IMR-90 (cell line): ENCODE measurements around the gene MICOS13. TPM values are rescaled to one million over a fixed set of nuclear protein-coding genes. Genes with fewer than 3 reads are reported as not detected.

Source experiments
- ATAC-seq: fragments of 200-7000 bp; cut with Tn5 transposase; 2 replicates; pipeline ENCODE4 v1.9.1; 2020; ENCODE audit warnings: low read depth, mild to moderate bottlenecking, moderate library complexity
- BruUV-seq: library from RNA; stranded (reverse); fragments of 400-500 nt; replicated peaks from 2 replicates; lab custom pipeline; 2021; lab: Mats Ljungman, UMichigan
- CTCF ChIA-PET: fragments of 300-600 bp; formaldehyde crosslinking; extraction: SDS; loops from one replicate; lab custom pipeline; 2021; ENCODE audit warnings: antibody characterized with exemption; lab: Yijun Ruan, JAX
- POLR2A ChIA-PET: fragments of 300-600 bp; sonication (Branson Sonifier 250); formaldehyde crosslinking; loops from one replicate; lab custom pipeline; 2022; ENCODE audit warnings: antibody characterized with exemption; ENCODE audit not compliant: unreplicated experiment; lab: Charles Lee
- DNase-seq: peaks from one replicate; pipeline ENCODE4 v3.0.0; 2013
- H2AFZ ChIP-seq: replicated peaks from 2 replicates; pipeline ENCODE3; 2013; ENCODE audit warnings: low read length, mild to moderate bottlenecking; ENCODE audit not compliant: poor library complexity
- H2AK5ac ChIP-seq: 2 replicates; pipeline ENCODE4 v1.6.1; 2013; ENCODE audit warnings: low read depth, low read length, inconsistent platforms
- H2AK9ac ChIP-seq: replicated peaks from 2 replicates; pipeline ENCODE3; 2013; ENCODE audit warnings: mild to moderate bottlenecking, low read depth, low read length, moderate library complexity; ENCODE audit not compliant: poor library complexity
- H2BK120ac ChIP-seq: 2 replicates; pipeline ENCODE4 v1.6.1; 2013; ENCODE audit warnings: low read depth, low read length, inconsistent platforms
- H2BK15ac ChIP-seq: 3 replicates; pipeline ENCODE4 v1.6.1; 2013; ENCODE audit warnings: low read depth, low read length, inconsistent platforms
- H2BK20ac ChIP-seq: 2 replicates; pipeline ENCODE4 v1.6.1; 2013; ENCODE audit warnings: low read depth, mild to moderate bottlenecking, inconsistent platforms, low read length, moderate library complexity
- H2BK5ac ChIP-seq: 2 replicates; pipeline ENCODE4 v1.6.1; 2013; ENCODE audit warnings: mild to moderate bottlenecking, low read depth, low read length, inconsistent platforms; ENCODE audit not compliant: poor library complexity, severe bottlenecking
- H3K14ac ChIP-seq: replicated peaks from 2 replicates; pipeline ENCODE4 v1.6.1; 2013; ENCODE audit warnings: low read depth, low read length, inconsistent platforms
- H3K18ac ChIP-seq: 2 replicates; pipeline ENCODE4 v1.6.1; 2013; ENCODE audit warnings: low read depth, low read length, control low read depth
- H3K23ac ChIP-seq: 2 replicates; pipeline ENCODE4 v1.6.1; 2013; ENCODE audit warnings: low read depth, low read length, inconsistent platforms
- H3K27ac ChIP-seq: 2 replicates; pipeline ENCODE4 v1.5.1; 2013; ENCODE audit warnings: mild to moderate bottlenecking, control low read depth, low read length; ENCODE audit not compliant: insufficient read depth
- H3K27me3 ChIP-seq: 2 replicates; pipeline ENCODE4 v1.6.1; 2013; ENCODE audit warnings: low read length; ENCODE audit not compliant: control insufficient read depth, insufficient read depth
- H3K36me3 ChIP-seq: 2 replicates; pipeline ENCODE4 v1.6.1; 2013; ENCODE audit warnings: low read length, mixed read lengths; ENCODE audit not compliant: control insufficient read depth, insufficient read depth
- H3K4ac ChIP-seq: 2 replicates; pipeline ENCODE4 v1.6.1; 2013; ENCODE audit warnings: low read depth, low read length, inconsistent platforms
- H3K4me1 ChIP-seq: 2 replicates; pipeline ENCODE4 v1.6.1; 2013; ENCODE audit warnings: low read length, mixed read lengths; ENCODE audit not compliant: control insufficient read depth, insufficient read depth
- H3K4me2 ChIP-seq: 2 replicates; pipeline ENCODE4 v1.6.1; 2013; ENCODE audit warnings: low read depth, mild to moderate bottlenecking, control low read depth, low read length, moderate library complexity
- H3K4me3 ChIP-seq: 2 replicates; pipeline ENCODE4 v1.5.1; 2013; ENCODE audit warnings: low read depth, mild to moderate bottlenecking, control low read depth, low read length, moderate library complexity; ENCODE audit not compliant: insufficient read depth
- H3K56ac ChIP-seq: 2 replicates; pipeline ENCODE4 v1.6.1; 2013; ENCODE audit warnings: low read length, inconsistent platforms; ENCODE audit not compliant: insufficient read depth; ENCODE audit errors: extremely low read depth
- H3K79me1 ChIP-seq, 2 experiments: 2 replicates each; pipeline ENCODE4 v1.6.1; 2013; ENCODE audit warnings: low read length in 2 of 2, inconsistent platforms in 1 of 2, low read depth in 1 of 2
- H3K9ac ChIP-seq: 2 replicates; pipeline ENCODE4 v1.6.1; 2013; ENCODE audit warnings: low read depth, low read length, control low read depth
- H3K9me1 ChIP-seq: 2 replicates; pipeline ENCODE4 v1.6.1; 2013; ENCODE audit warnings: low read length, inconsistent platforms; ENCODE audit not compliant: insufficient read depth
- H3K9me3 ChIP-seq: 2 replicates; pipeline ENCODE4 v1.6.1; 2013; ENCODE audit warnings: low read length; ENCODE audit not compliant: control insufficient read depth, insufficient read depth
- H4K20me1 ChIP-seq: 2 replicates; pipeline ENCODE4 v1.6.1; 2013; ENCODE audit warnings: low read length, inconsistent platforms; ENCODE audit not compliant: insufficient read depth
- H4K5ac ChIP-seq: 2 replicates; pipeline ENCODE4 v1.6.1; 2013; ENCODE audit warnings: mild to moderate bottlenecking, low read depth, low read length, control low read depth
- H4K8ac ChIP-seq, 2 experiments: 2 replicates each; pipeline ENCODE4 v1.6.1; 2013; ENCODE audit warnings: low read depth in 2 of 2, low read length in 2 of 2, control low read depth in 1 of 2, inconsistent platforms in 1 of 2
- H4K91ac ChIP-seq: 2 replicates; pipeline ENCODE4 v1.6.1; 2013; ENCODE audit warnings: low read depth, low read length, inconsistent platforms; ENCODE audit not compliant: insufficient read depth
- CEBPB ChIP-seq: IDR thresholded peaks from 2 replicates; pipeline ENCODE4 v1.6.1; 2012; ENCODE audit warnings: low read depth, low read length, improper control_type of control experiment
- CHD1 ChIP-seq: IDR thresholded peaks from 2 replicates; pipeline ENCODE4 v1.6.1; 2012; ENCODE audit warnings: low read depth, low read length, improper control_type of control experiment
- MAFK ChIP-seq: IDR thresholded peaks from 2 replicates; pipeline ENCODE4 v1.6.1; 2012; ENCODE audit warnings: low read depth, low read length, improper control_type of control experiment
- RAD21 ChIP-seq: IDR thresholded peaks from 2 replicates; pipeline ENCODE4 v1.6.1; 2012; ENCODE audit warnings: low read length, improper control_type of control experiment
- RFX5 ChIP-seq: IDR thresholded peaks from 2 replicates; pipeline ENCODE4 v1.8.0; 2012; ENCODE audit warnings: low read depth, mild to moderate bottlenecking, low read length, moderate library complexity
- SMC3 ChIP-seq: fragments of 150-350 bp; IDR thresholded peaks from 2 replicates; pipeline ENCODE4 v1.6.1; 2016; ENCODE audit warnings: low read depth, mild to moderate bottlenecking, antibody characterized with exemption, low read length, moderate library complexity
- WGBS, 2 experiments: methylation state at CpG; one replicate each; pipeline versions ENCODE4 v1.1.5 to v1.1.7; 2013; ENCODE audit warnings: missing lambda C conversion rate in 2 of 2; ENCODE audit not compliant: insufficient read length in 1 of 2; ENCODE audit errors: extremely low coverage in 2 of 2; 5-methylcytosine and 5-hydroxymethylcytosine counted together
- dilution Hi-C: fragments of 300-500 bp; cut with HindIII; formaldehyde crosslinking; loops from one replicate; pipeline ENCODE4 v1.14.3; 2018; ENCODE audit warnings: low sequenced_read_pairs; ENCODE audit not compliant: unreplicated experiment
- in situ Hi-C: fragments of 300-500 bp; cut with MboI; formaldehyde crosslinking; loops from 3 replicates; pipeline ENCODE4 v1.14.3; 2019; ENCODE audit warnings: low sequenced_read_pairs, inconsistent platforms, mixed read lengths
- intact Hi-C: fragments of 100-400 bp; cut with micrococcal nuclease; formaldehyde crosslinking; loops from 2 replicates; pipeline ENCODE4 v1.10.0; 2022
- polyA plus RNA-seq, 3 experiments: library from polyadenylated mRNA; depleted of rRNA; stranded (reverse); fragments of >200 nt; gene quantifications; 2 replicates each; pipeline ENCODE4 v1.2.3, GENCODE V29; 2012; ENCODE audit warnings: low replicate concordance in 1 of 3
- total RNA-seq: library from RNA; depleted of rRNA; stranded (reverse); fragments of >200 nt; gene quantifications from 2 replicates; pipeline ENCODE4 v1.2.3, GENCODE V29; 2012
- TF ChIP-seq, protein P1 (sequence below): fragments of 150-350 bp; IDR thresholded peaks from 2 replicates; pipeline ENCODE4 v1.6.1; 2016; ENCODE audit warnings: low read depth, mild to moderate bottlenecking, low read length, moderate library complexity, borderline replicate concordance
- TF ChIP-seq, protein P2 (sequence below): conservative IDR thresholded peaks from 2 replicates; pipeline ENCODE4 v1.5.1; 2012; ENCODE audit warnings: mild to moderate bottlenecking, low read depth, low read length, improper control_type of control experiment

Gene MICOS13
- total and polyA plus RNA-seq, 2 of the 4 experiments (the other 2 are of a cell fraction): 14.5 to 48.9 TPM

DNA sequence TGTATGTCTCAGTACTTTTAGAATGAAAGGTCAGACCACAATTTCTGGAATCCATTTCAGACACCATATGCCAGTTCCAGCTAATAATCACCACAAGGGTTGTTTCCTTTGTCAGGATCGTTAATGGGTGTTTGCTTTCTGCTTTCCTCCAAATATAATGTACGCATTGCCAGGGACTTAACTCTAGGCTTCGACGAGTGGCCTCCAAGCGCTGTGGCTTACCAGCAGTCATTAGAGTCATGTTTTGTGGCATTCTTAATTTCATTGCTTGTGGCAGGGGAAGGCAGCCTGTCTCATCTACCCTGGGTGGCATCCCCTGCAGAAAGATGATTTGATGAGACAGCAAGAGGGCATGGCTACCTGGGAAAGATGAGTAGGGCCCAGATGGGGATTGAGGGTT, 34.9 kb downstream of the MICOS13 start:
- H3K14ac ChIP-seq: no peak overlapping the region
- peaks cover 51% of the 10 kb centered on the region for H3K36me3 ChIP-seq
- peaks cover 60% of the 10 kb centered on the region for H4K20me1 ChIP-seq
- ChIA-PET POLR2A (interaction anchor here (1.0 kb wide), 1 partner anchor 23 kb away, joined by 5 read pairs; the partner anchor contains the start of genes SAFB and SAFB2), CTCF (no interaction called here)
- no peak overlapping the region for H2AK9ac ChIP-seq
- no peak overlapping the region for H3K4me2 ChIP-seq
- H3K9me3 ChIP-seq: no peaks in the 10 kb centered on the region
- H2BK5ac ChIP-seq: no peak overlapping the region
- in situ Hi-C loops (no loop called here), intact Hi-C loops (no loop called here), dilution Hi-C loops (no loop called here)
- no peak overlapping the region for H3K23ac ChIP-seq
- no peak overlapping the region for H3K18ac ChIP-seq
- H2BK15ac ChIP-seq: no peak overlapping the region
- peaks cover 39 to 78% of the 10 kb centered on the region in 2 experiments for H3K79me1 ChIP-seq
- H3K56ac ChIP-seq: no peak overlapping the region
- H3K4me3 ChIP-seq: no peak overlapping the region
- H4K5ac ChIP-seq: no peak overlapping the region
- H4K91ac ChIP-seq: no peak overlapping the region
- no CpG with 5 or more reads among the region's 5 CpGs for WGBS, 2 experiments
- H3K4me1 ChIP-seq: no peaks in the 10 kb centered on the region
- H3K4ac ChIP-seq: no peak overlapping the region
- H2AFZ ChIP-seq: no peak overlapping the region
- BruUV-seq: no TSS peak
- no peak for ATAC-seq
- TF ChIP-seq CEBPB (no peak), RFX5 (no peak), MAFK (no peak), SMC3 (no peak), RAD21 (no peak), CHD1 (no peak)
- TF ChIP-seq, protein P1, sequence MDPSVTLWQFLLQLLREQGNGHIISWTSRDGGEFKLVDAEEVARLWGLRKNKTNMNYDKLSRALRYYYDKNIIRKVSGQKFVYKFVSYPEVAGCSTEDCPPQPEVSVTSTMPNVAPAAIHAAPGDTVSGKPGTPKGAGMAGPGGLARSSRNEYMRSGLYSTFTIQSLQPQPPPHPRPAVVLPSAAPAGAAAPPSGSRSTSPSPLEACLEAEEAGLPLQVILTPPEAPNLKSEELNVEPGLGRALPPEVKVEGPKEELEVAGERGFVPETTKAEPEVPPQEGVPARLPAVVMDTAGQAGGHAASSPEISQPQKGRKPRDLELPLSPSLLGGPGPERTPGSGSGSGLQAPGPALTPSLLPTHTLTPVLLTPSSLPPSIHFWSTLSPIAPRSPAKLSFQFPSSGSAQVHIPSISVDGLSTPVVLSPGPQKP: no peak
- TF ChIP-seq, protein P2, sequence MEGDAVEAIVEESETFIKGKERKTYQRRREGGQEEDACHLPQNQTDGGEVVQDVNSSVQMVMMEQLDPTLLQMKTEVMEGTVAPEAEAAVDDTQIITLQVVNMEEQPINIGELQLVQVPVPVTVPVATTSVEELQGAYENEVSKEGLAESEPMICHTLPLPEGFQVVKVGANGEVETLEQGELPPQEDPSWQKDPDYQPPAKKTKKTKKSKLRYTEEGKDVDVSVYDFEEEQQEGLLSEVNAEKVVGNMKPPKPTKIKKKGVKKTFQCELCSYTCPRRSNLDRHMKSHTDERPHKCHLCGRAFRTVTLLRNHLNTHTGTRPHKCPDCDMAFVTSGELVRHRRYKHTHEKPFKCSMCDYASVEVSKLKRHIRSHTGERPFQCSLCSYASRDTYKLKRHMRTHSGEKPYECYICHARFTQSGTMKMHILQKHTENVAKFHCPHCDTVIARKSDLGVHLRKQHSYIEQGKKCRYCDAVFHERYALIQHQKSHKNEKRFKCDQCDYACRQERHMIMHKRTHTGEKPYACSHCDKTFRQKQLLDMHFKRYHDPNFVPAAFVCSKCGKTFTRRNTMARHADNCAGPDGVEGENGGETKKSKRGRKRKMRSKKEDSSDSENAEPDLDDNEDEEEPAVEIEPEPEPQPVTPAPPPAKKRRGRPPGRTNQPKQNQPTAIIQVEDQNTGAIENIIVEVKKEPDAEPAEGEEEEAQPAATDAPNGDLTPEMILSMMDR: no peak
- no peak overlapping the region for H4K8ac ChIP-seq
- H2AK5ac ChIP-seq: no peak overlapping the region
- H2BK120ac ChIP-seq: no peak overlapping the region
- H3K27ac ChIP-seq: no peak overlapping the region
- H3K27me3 ChIP-seq: no peaks in the 10 kb centered on the region
- H3K9me1 ChIP-seq: peaks cover 25% of the 10 kb centered on the region
- no peak overlapping the region for H3K9ac ChIP-seq
- H2BK20ac ChIP-seq: no peak overlapping the region
- no peak for DNase-seq
